Measurements from ENCODE around the gene DHRS7C.

The DHRS7C gene

DNA sequence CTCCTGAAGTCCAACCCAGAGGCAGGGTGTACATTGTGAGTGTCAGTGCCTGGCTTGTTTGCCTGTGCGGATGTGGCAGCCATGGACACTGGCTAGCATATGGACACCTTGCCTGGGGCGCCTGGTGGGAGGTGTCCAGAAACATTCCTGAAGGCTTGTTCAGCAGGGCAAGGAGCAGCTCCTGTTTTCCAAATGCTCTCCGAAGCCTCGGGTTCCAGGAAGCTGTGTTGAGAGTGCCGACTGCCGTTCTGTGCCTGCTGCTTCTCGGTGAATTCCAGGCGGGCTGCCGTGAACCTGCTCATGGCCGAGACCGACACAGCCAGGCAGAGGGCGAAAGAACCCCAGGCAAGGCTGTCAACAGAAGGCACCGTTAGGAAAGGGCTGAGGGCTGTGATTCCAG lies 10.9 kb upstream of the DHRS7C start:
- H3K4me3 ChIP-seq (ENCODE audit: low read depth in 1 of 2, low read length in 2 of 2) = no peak overlapping the region
- no peaks in the 10 kb centered on the region for H4K20me1 ChIP-seq (ENCODE audit: insufficient read depth, low read length)
- H3K27ac ChIP-seq (ENCODE audit: low read length) = no peak overlapping the region
- H3K36me3 ChIP-seq (ENCODE audit: insufficient read depth, low read length) = no peaks in the 10 kb centered on the region
- H3K4me2 ChIP-seq (ENCODE audit: insufficient read depth, low read length) = no peak overlapping the region
- TF ChIP-seq EZH2 (IDR thresholded peaks at IDR 0.05; ENCODE audit: borderline replicate concordance, low read depth, low read length, severe bottlenecking) = no peak
- no peak for TF ChIP-seq CTCF (IDR thresholded peaks at IDR 0.05; ENCODE audit: borderline replicate concordance, extremely low read depth, low read length, poor library complexity, severe bottlenecking)
- ATAC-seq (ENCODE audit: insufficient read depth, low read depth) (no peak), DNase-seq (no peak)
- no peaks in the 10 kb centered on the region for H3K79me2 ChIP-seq (ENCODE audit: insufficient read depth, low read length)
- no peaks in the 10 kb centered on the region for H3K27me3 ChIP-seq (ENCODE audit: insufficient read depth, low read length, poor library complexity)
- H2AFZ ChIP-seq (ENCODE audit: low read depth, low read length) = no peak overlapping the region
- no peaks in the 10 kb centered on the region for H3K9me3 ChIP-seq (ENCODE audit: insufficient read depth, low read length, severe bottlenecking)
- H3K9ac ChIP-seq (ENCODE audit: low read depth, low read length) = no peak overlapping the region
- H3K4me1 ChIP-seq (ENCODE audit: insufficient read depth, low read length) = no peaks in the 10 kb centered on the region

DNA sequence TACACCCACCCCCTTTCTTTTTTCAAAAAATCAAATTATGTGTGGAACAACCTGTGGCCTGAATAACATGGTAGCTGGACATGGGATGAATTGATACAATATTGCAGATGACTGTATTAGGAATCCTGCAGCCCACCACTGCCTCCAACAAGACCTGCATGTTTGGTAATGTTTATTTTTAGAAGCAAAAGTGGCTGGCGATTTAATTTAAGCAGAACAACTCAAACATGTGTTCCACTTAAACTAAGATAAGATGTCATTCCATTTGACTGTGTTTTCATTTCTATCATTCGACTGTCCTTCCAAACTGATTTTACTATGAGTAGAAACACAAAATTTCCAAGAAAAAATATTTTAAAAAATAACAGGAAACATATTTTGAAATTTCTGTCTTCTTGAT lies 10.1 kb upstream of the DHRS7C start:
- no peaks in the 10 kb centered on the region for H3K9me3 ChIP-seq (ENCODE audit: insufficient read depth, low read length, severe bottlenecking)
- DNase-seq = no peak
- no peak overlapping the region for H2AFZ ChIP-seq (ENCODE audit: low read depth, low read length)
- H3K4me1 ChIP-seq (ENCODE audit: insufficient read depth, low read length) = no peaks in the 10 kb centered on the region
- no peak overlapping the region for H3K4me3 ChIP-seq (ENCODE audit: low read depth in 1 of 2, low read length in 2 of 2)
- H4K20me1 ChIP-seq (ENCODE audit: insufficient read depth, low read length) = no peaks in the 10 kb centered on the region
- no peak overlapping the region for H3K9ac ChIP-seq (ENCODE audit: low read depth, low read length)
- H3K27ac ChIP-seq (ENCODE audit: low read length) = no peak overlapping the region
- H3K27me3 ChIP-seq (ENCODE audit: insufficient read depth, low read length, poor library complexity) = no peaks in the 10 kb centered on the region
- H3K79me2 ChIP-seq (ENCODE audit: insufficient read depth, low read length) = no peaks in the 10 kb centered on the region
- TF ChIP-seq EZH2 (IDR thresholded peaks at IDR 0.05; ENCODE audit: borderline replicate concordance, low read depth, low read length, severe bottlenecking) (no peak), CTCF (IDR thresholded peaks at IDR 0.05; ENCODE audit: borderline replicate concordance, extremely low read depth, low read length, poor library complexity, severe bottlenecking) (no peak)
- H3K36me3 ChIP-seq (ENCODE audit: insufficient read depth, low read length) = no peaks in the 10 kb centered on the region
- H3K4me2 ChIP-seq (ENCODE audit: insufficient read depth, low read length) = no peak overlapping the region
- ATAC-seq (ENCODE audit: insufficient read depth, low read depth) = no peak

DNA sequence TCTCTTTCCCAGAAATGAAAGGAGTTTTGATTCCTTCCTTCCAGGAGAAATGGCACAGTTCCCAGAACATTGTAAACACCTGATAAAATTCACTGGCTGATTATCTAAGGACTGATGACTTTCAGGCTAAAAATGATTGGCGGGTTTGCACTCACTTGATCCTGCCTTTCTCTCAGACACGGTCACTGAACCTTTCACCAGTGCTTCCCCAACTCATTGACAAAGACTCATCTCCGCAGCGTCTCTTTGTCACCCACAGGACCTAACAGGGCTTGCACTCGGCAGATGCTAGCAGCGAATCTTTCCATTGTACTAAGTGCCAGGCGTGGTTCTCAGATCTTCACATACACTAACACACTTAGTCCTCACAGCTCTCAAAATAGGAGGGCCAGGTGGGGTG lies 7.3 kb upstream of the DHRS7C start:
- Histone ChIP-seq H3K4me3 (ENCODE audit: low read depth in 1 of 2, low read length in 2 of 2) (no peak overlapping the region), H3K36me3 (ENCODE audit: insufficient read depth, low read length) (no peaks in the 10 kb centered on the region), H2AFZ (ENCODE audit: low read depth, low read length) (no peak overlapping the region), H3K27me3 (ENCODE audit: insufficient read depth, low read length, poor library complexity) (no peaks in the 10 kb centered on the region), H3K4me2 (ENCODE audit: insufficient read depth, low read length) (no peak overlapping the region), H4K20me1 (ENCODE audit: insufficient read depth, low read length) (no peaks in the 10 kb centered on the region), H3K4me1 (ENCODE audit: insufficient read depth, low read length) (no peaks in the 10 kb centered on the region), H3K79me2 (ENCODE audit: insufficient read depth, low read length) (no peaks in the 10 kb centered on the region), H3K27ac (ENCODE audit: low read length) (no peak overlapping the region), H3K9me3 (ENCODE audit: insufficient read depth, low read length, severe bottlenecking) (no peaks in the 10 kb centered on the region), H3K9ac (ENCODE audit: low read depth, low read length) (no peak overlapping the region)
- no peak for DNase-seq
- TF ChIP-seq CTCF (IDR thresholded peaks at IDR 0.05; ENCODE audit: borderline replicate concordance, extremely low read depth, low read length, poor library complexity, severe bottlenecking) = no peak
- TF ChIP-seq EZH2 (IDR thresholded peaks at IDR 0.05; ENCODE audit: borderline replicate concordance, low read depth, low read length, severe bottlenecking) = no peak
- no peak for ATAC-seq (ENCODE audit: insufficient read depth, low read depth)

- Histone ChIP-seq H3K27ac (ENCODE audit: low read length) (no peak overlapping the region), H3K9ac (ENCODE audit: low read depth, low read length) (no peak overlapping the region), H3K4me2 (ENCODE audit: insufficient read depth, low read length) (no peak overlapping the region), H3K36me3 (ENCODE audit: insufficient read depth, low read length) (no peaks in the 10 kb centered on the region), H3K27me3 (ENCODE audit: insufficient read depth, low read length, poor library complexity) (no peaks in the 10 kb centered on the region), H3K9me3 (ENCODE audit: insufficient read depth, low read length, severe bottlenecking) (no peaks in the 10 kb centered on the region), H4K20me1 (ENCODE audit: insufficient read depth, low read length) (no peaks in the 10 kb centered on the region), H3K4me3 (ENCODE audit: low read depth in 1 of 2, low read length in 2 of 2) (no peak overlapping the region), H3K79me2 (ENCODE audit: insufficient read depth, low read length) (no peaks in the 10 kb centered on the region), H3K4me1 (ENCODE audit: insufficient read depth, low read length) (no peaks in the 10 kb centered on the region), H2AFZ (ENCODE audit: low read depth, low read length) (no peak overlapping the region)
- no peak for DNase-seq
- no peak for ATAC-seq (ENCODE audit: insufficient read depth, low read depth)
- TF ChIP-seq EZH2 (IDR thresholded peaks at IDR 0.05; ENCODE audit: borderline replicate concordance, low read depth, low read length, severe bottlenecking) (no peak), CTCF (IDR thresholded peaks at IDR 0.05; ENCODE audit: borderline replicate concordance, extremely low read depth, low read length, poor library complexity, severe bottlenecking) (no peak)
These were observed 6.6 kb upstream of the DHRS7C start for GRCh38 chr17:9798008-9798407.
